GM20431 (cell line): ENCODE data around the gene COPZ1.

Experiments
- in situ Hi-C: fragments of 300-500 bp; cut with MseI, MboI; formaldehyde crosslinking; loops from one replicate; pipeline ENCODE4 v1.15.0; 2020; ENCODE audit warnings: low sequenced_read_pairs; ENCODE audit not compliant: unreplicated experiment

The COPZ1 gene

GRCh38 chr12:54390176-54390667 lies 65.3 kb downstream of the COPZ1 start:
- in situ Hi-C loops = no loop called here

GRCh38 chr12:54390668-54391551 lies 66.0 kb downstream of the COPZ1 start:
- in situ Hi-C loops = no loop called here

GRCh38 chr12:54392485-54393206 lies 67.7 kb downstream of the COPZ1 start:
- in situ Hi-C loops = no loop called here

- in situ Hi-C loops = no loop called here
These were observed 68.3 kb downstream of the COPZ1 start for GRCh38 chr12:54393207-54393609.

- in situ Hi-C loops = no loop called here
These were observed 68.8 kb downstream of the COPZ1 start for GRCh38 chr12:54393743-54394142.

GRCh38 chr12:54394281-54394719 lies 69.4 kb downstream of the COPZ1 start:
- in situ Hi-C loops = no loop called here

- in situ Hi-C loops = no loop called here
These were observed 70.1 kb downstream of the COPZ1 start for GRCh38 chr12:54394986-54395385.

- in situ Hi-C loops = no loop called here
These were observed 70.6 kb downstream of the COPZ1 start for GRCh38 chr12:54395545-54395944.

GRCh38 chr12:54397157-54397556 lies 72.2 kb downstream of the COPZ1 start:
- in situ Hi-C loops = no loop called here

GRCh38 chr12:54398218-54398617 lies 73.3 kb downstream of the COPZ1 start:
- in situ Hi-C loops = no loop called here

- in situ Hi-C loops = no loop called here
These were observed 74.3 kb downstream of the COPZ1 start for GRCh38 chr12:54398995-54399793.

- in situ Hi-C loops = no loop called here
These were observed 76.2 kb downstream of the COPZ1 start for GRCh38 chr12:54401119-54401518.
